IMR-90 (cell line): ENCODE measurements around the gene CD99L2. TPM values are rescaled to one million over a fixed set of nuclear protein-coding genes. Genes with fewer than 3 reads are reported as not detected.
A peak's percentile ranks its signal among the peaks of the same experiment; 100 is the strongest.

ENCODE experiments used
- ATAC-seq: fragments of 200-7000 bp; cut with Tn5 transposase; 2 replicates; pipeline ENCODE4 v1.9.1; 2020; ENCODE audit warnings: low read depth, mild to moderate bottlenecking, moderate library complexity
- BruUV-seq: library from RNA; stranded (reverse); fragments of 400-500 nt; replicated peaks from 2 replicates; lab custom pipeline; 2021; lab: Mats Ljungman, UMichigan
- CTCF ChIA-PET: fragments of 300-600 bp; formaldehyde crosslinking; extraction: SDS; loops from one replicate; lab custom pipeline; 2021; ENCODE audit warnings: antibody characterized with exemption; lab: Yijun Ruan, JAX
- POLR2A ChIA-PET: fragments of 300-600 bp; sonication (Branson Sonifier 250); formaldehyde crosslinking; loops from one replicate; lab custom pipeline; 2022; ENCODE audit warnings: antibody characterized with exemption; ENCODE audit not compliant: unreplicated experiment; lab: Charles Lee
- DNase-seq: peaks from one replicate; pipeline ENCODE4 v3.0.0; 2013
- H2AFZ ChIP-seq: replicated peaks from 2 replicates; pipeline ENCODE3; 2013; ENCODE audit warnings: low read length, mild to moderate bottlenecking; ENCODE audit not compliant: poor library complexity
- H2AK5ac ChIP-seq: 2 replicates; pipeline ENCODE4 v1.6.1; 2013; ENCODE audit warnings: low read depth, low read length, inconsistent platforms
- H2AK9ac ChIP-seq: replicated peaks from 2 replicates; pipeline ENCODE3; 2013; ENCODE audit warnings: mild to moderate bottlenecking, low read depth, low read length, moderate library complexity; ENCODE audit not compliant: poor library complexity
- H2BK120ac ChIP-seq: 2 replicates; pipeline ENCODE4 v1.6.1; 2013; ENCODE audit warnings: low read depth, low read length, inconsistent platforms
- H2BK15ac ChIP-seq: 3 replicates; pipeline ENCODE4 v1.6.1; 2013; ENCODE audit warnings: low read depth, low read length, inconsistent platforms
- H2BK20ac ChIP-seq: 2 replicates; pipeline ENCODE4 v1.6.1; 2013; ENCODE audit warnings: low read depth, mild to moderate bottlenecking, inconsistent platforms, low read length, moderate library complexity
- H2BK5ac ChIP-seq: 2 replicates; pipeline ENCODE4 v1.6.1; 2013; ENCODE audit warnings: mild to moderate bottlenecking, low read depth, low read length, inconsistent platforms; ENCODE audit not compliant: poor library complexity, severe bottlenecking
- H3K14ac ChIP-seq: replicated peaks from 2 replicates; pipeline ENCODE4 v1.6.1; 2013; ENCODE audit warnings: low read depth, low read length, inconsistent platforms
- H3K18ac ChIP-seq: 2 replicates; pipeline ENCODE4 v1.6.1; 2013; ENCODE audit warnings: low read depth, low read length, control low read depth
- H3K23ac ChIP-seq: 2 replicates; pipeline ENCODE4 v1.6.1; 2013; ENCODE audit warnings: low read depth, low read length, inconsistent platforms
- H3K27ac ChIP-seq: 2 replicates; pipeline ENCODE4 v1.5.1; 2013; ENCODE audit warnings: mild to moderate bottlenecking, control low read depth, low read length; ENCODE audit not compliant: insufficient read depth
- H3K27me3 ChIP-seq: 2 replicates; pipeline ENCODE4 v1.6.1; 2013; ENCODE audit warnings: low read length; ENCODE audit not compliant: control insufficient read depth, insufficient read depth
- H3K36me3 ChIP-seq: 2 replicates; pipeline ENCODE4 v1.6.1; 2013; ENCODE audit warnings: low read length, mixed read lengths; ENCODE audit not compliant: control insufficient read depth, insufficient read depth
- H3K4ac ChIP-seq: 2 replicates; pipeline ENCODE4 v1.6.1; 2013; ENCODE audit warnings: low read depth, low read length, inconsistent platforms
- H3K4me1 ChIP-seq: 2 replicates; pipeline ENCODE4 v1.6.1; 2013; ENCODE audit warnings: low read length, mixed read lengths; ENCODE audit not compliant: control insufficient read depth, insufficient read depth
- H3K4me2 ChIP-seq: 2 replicates; pipeline ENCODE4 v1.6.1; 2013; ENCODE audit warnings: low read depth, mild to moderate bottlenecking, control low read depth, low read length, moderate library complexity
- H3K4me3 ChIP-seq: 2 replicates; pipeline ENCODE4 v1.5.1; 2013; ENCODE audit warnings: low read depth, mild to moderate bottlenecking, control low read depth, low read length, moderate library complexity; ENCODE audit not compliant: insufficient read depth
- H3K56ac ChIP-seq: 2 replicates; pipeline ENCODE4 v1.6.1; 2013; ENCODE audit warnings: low read length, inconsistent platforms; ENCODE audit not compliant: insufficient read depth; ENCODE audit errors: extremely low read depth
- H3K79me1 ChIP-seq, 2 experiments: 2 replicates each; pipeline ENCODE4 v1.6.1; 2013; ENCODE audit warnings: low read length in 2 of 2, inconsistent platforms in 1 of 2, low read depth in 1 of 2
- H3K9ac ChIP-seq: 2 replicates; pipeline ENCODE4 v1.6.1; 2013; ENCODE audit warnings: low read depth, low read length, control low read depth
- H3K9me1 ChIP-seq: 2 replicates; pipeline ENCODE4 v1.6.1; 2013; ENCODE audit warnings: low read length, inconsistent platforms; ENCODE audit not compliant: insufficient read depth
- H3K9me3 ChIP-seq: 2 replicates; pipeline ENCODE4 v1.6.1; 2013; ENCODE audit warnings: low read length; ENCODE audit not compliant: control insufficient read depth, insufficient read depth
- H4K20me1 ChIP-seq: 2 replicates; pipeline ENCODE4 v1.6.1; 2013; ENCODE audit warnings: low read length, inconsistent platforms; ENCODE audit not compliant: insufficient read depth
- H4K5ac ChIP-seq: 2 replicates; pipeline ENCODE4 v1.6.1; 2013; ENCODE audit warnings: mild to moderate bottlenecking, low read depth, low read length, control low read depth
- H4K8ac ChIP-seq, 2 experiments: 2 replicates each; pipeline ENCODE4 v1.6.1; 2013; ENCODE audit warnings: low read depth in 2 of 2, low read length in 2 of 2, control low read depth in 1 of 2, inconsistent platforms in 1 of 2
- H4K91ac ChIP-seq: 2 replicates; pipeline ENCODE4 v1.6.1; 2013; ENCODE audit warnings: low read depth, low read length, inconsistent platforms; ENCODE audit not compliant: insufficient read depth
- BHLHE40 ChIP-seq: fragments of 150-350 bp; IDR thresholded peaks from 2 replicates; pipeline ENCODE4 v1.6.1; 2016; ENCODE audit warnings: mild to moderate bottlenecking, low read depth, low read length
- CHD1 ChIP-seq: IDR thresholded peaks from 2 replicates; pipeline ENCODE4 v1.6.1; 2012; ENCODE audit warnings: low read depth, low read length, improper control_type of control experiment
- FOS ChIP-seq: fragments of 150-350 bp; IDR thresholded peaks from 2 replicates; pipeline ENCODE4 v1.6.1; 2016; ENCODE audit warnings: low read depth, low read length
- MAFK ChIP-seq: IDR thresholded peaks from 2 replicates; pipeline ENCODE4 v1.6.1; 2012; ENCODE audit warnings: low read depth, low read length, improper control_type of control experiment
- MAZ ChIP-seq: IDR thresholded peaks from 2 replicates; pipeline ENCODE4 v1.6.1; 2012; ENCODE audit warnings: low read depth, mild to moderate bottlenecking, low read length, improper control_type of control experiment, moderate library complexity, borderline replicate concordance
- MXI1 ChIP-seq: IDR thresholded peaks from 2 replicates; pipeline ENCODE4 v1.6.1; 2012; ENCODE audit warnings: low read depth, mild to moderate bottlenecking, low read length, moderate library complexity, borderline replicate concordance
- NFE2L2 ChIP-seq: fragments of 150-350 bp; IDR thresholded peaks from 2 replicates; pipeline ENCODE4 v1.6.1; 2016; ENCODE audit warnings: low read depth, mild to moderate bottlenecking, low read length
- RAD21 ChIP-seq: IDR thresholded peaks from 2 replicates; pipeline ENCODE4 v1.6.1; 2012; ENCODE audit warnings: low read length, improper control_type of control experiment
- RCOR1 ChIP-seq: IDR thresholded peaks from 2 replicates; pipeline ENCODE4 v1.6.1; 2012; ENCODE audit warnings: mild to moderate bottlenecking, low read length, improper control_type of control experiment; ENCODE audit not compliant: insufficient replicate concordance
- RFX5 ChIP-seq: IDR thresholded peaks from 2 replicates; pipeline ENCODE4 v1.8.0; 2012; ENCODE audit warnings: low read depth, mild to moderate bottlenecking, low read length, moderate library complexity
- SMC3 ChIP-seq: fragments of 150-350 bp; IDR thresholded peaks from 2 replicates; pipeline ENCODE4 v1.6.1; 2016; ENCODE audit warnings: low read depth, mild to moderate bottlenecking, antibody characterized with exemption, low read length, moderate library complexity
- WGBS, 2 experiments: methylation state at CpG; one replicate each; pipeline versions ENCODE4 v1.1.5 to v1.1.7; 2013; ENCODE audit warnings: missing lambda C conversion rate in 2 of 2; ENCODE audit not compliant: insufficient read length in 1 of 2; ENCODE audit errors: extremely low coverage in 2 of 2; 5-methylcytosine and 5-hydroxymethylcytosine counted together
- dilution Hi-C: fragments of 300-500 bp; cut with HindIII; formaldehyde crosslinking; loops from one replicate; pipeline ENCODE4 v1.14.3; 2018; ENCODE audit warnings: low sequenced_read_pairs; ENCODE audit not compliant: unreplicated experiment
- in situ Hi-C: fragments of 300-500 bp; cut with MboI; formaldehyde crosslinking; loops from 3 replicates; pipeline ENCODE4 v1.14.3; 2019; ENCODE audit warnings: low sequenced_read_pairs, inconsistent platforms, mixed read lengths
- intact Hi-C: fragments of 100-400 bp; cut with micrococcal nuclease; formaldehyde crosslinking; loops from 2 replicates; pipeline ENCODE4 v1.10.0; 2022
- polyA plus RNA-seq, 3 experiments: library from polyadenylated mRNA; depleted of rRNA; stranded (reverse); fragments of >200 nt; gene quantifications; 2 replicates each; pipeline ENCODE4 v1.2.3, GENCODE V29; 2012; ENCODE audit warnings: low replicate concordance in 1 of 3
- total RNA-seq: library from RNA; depleted of rRNA; stranded (reverse); fragments of >200 nt; gene quantifications from 2 replicates; pipeline ENCODE4 v1.2.3, GENCODE V29; 2012
- TF ChIP-seq, protein P1 (sequence below): conservative IDR thresholded peaks from 2 replicates; pipeline ENCODE4 v1.5.1; 2012; ENCODE audit warnings: mild to moderate bottlenecking, low read depth, low read length, improper control_type of control experiment
- TF ChIP-seq, protein P2 (sequence below): fragments of 150-350 bp; IDR thresholded peaks from 2 replicates; pipeline ENCODE4 v1.6.1; 2016; ENCODE audit warnings: low read depth, mild to moderate bottlenecking, low read length, moderate library complexity, borderline replicate concordance
- TF ChIP-seq, protein P3 (sequence below): fragments of 150-350 bp; IDR thresholded peaks from 2 replicates; pipeline ENCODE4 v1.6.1; 2017; ENCODE audit warnings: mild to moderate bottlenecking, antibody characterized with exemption, low read length, low read depth

Gene CD99L2
- total and polyA plus RNA-seq, 2 of the 4 experiments (the other 2 are of a cell fraction), result 17.4 to 41.4 TPM

DNA sequence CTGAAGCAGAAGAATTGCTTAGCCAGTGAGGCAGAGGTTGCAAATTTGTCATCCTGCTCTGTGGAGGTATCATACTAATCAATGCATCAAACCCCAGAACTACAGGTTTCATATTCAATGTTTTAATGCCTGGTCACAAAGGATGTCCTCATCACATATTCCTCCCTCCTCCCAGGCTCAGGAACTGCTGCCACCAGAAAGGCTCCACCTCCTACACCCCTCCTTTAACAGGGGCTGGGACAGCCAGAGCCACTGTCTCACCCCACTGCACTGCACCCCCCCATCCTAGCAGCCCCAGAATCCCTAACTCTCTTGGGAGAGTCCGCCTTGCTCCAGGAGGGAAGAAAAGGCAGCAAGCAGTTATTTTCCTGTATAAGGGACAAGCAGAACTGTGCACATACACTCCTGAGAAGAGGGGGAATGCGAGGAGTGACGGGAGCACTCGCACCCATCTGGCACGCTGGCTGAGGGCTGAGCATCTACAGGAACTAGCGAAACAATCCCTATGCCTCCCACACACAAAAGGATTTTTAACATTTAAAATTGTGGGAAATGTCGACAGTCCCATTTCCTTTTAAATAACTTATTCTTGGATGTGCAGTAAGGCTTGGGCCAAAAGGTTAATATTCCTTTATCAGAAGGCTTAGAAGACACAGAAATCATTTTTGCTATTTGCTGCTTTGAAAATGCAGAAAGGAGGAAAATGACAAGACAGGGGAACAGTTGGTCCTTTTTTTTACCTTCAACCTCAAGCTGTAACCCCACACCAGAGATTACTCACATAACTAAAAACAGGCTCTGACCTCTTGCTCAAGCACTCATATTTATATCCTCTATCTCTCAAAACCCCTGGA lies 27.8 kb downstream of the CD99L2 start:
- H3K9me3 ChIP-seq, result no peaks in the 10 kb centered on the region
- ChIA-PET POLR2A (no interaction called here), CTCF (interaction anchor here (0.6 kb wide), 1 partner anchor 1714 kb away, joined by 3 read pairs; no protein-coding TSS in a partner anchor)
- no peak overlapping the region; the same call in 1 of the 2 replicates for H3K4me2 ChIP-seq
- DNase-seq (peak; percentile 38), ATAC-seq (peak; percentile 17; the same call in 1 of the 2 replicates)
- H4K8ac ChIP-seq, result no peak overlapping the region
- no peak overlapping the region for H2BK15ac ChIP-seq
- H2BK120ac ChIP-seq, result no peak overlapping the region
- no peak overlapping the region for H4K91ac ChIP-seq
- no peak overlapping the region for H3K18ac ChIP-seq
- H2BK20ac ChIP-seq, result no peak overlapping the region
- WGBS, 2 experiments, result no CpG with 5 or more reads among the region's 7 CpGs
- H3K4ac ChIP-seq, result no peak overlapping the region
- no peaks in the 10 kb centered on the region for H3K27me3 ChIP-seq
- no peaks in the 10 kb centered on the region for H3K36me3 ChIP-seq
- no peak overlapping the region for H2AK5ac ChIP-seq
- H3K79me1 ChIP-seq, result peaks cover 4 to 7% of the 10 kb centered on the region in 2 experiments; a peak in 2 of 4 replicates
- H2BK5ac ChIP-seq, result no peak overlapping the region
- H3K23ac ChIP-seq, result no peak overlapping the region
- no peak overlapping the region for H3K14ac ChIP-seq
- H3K9ac ChIP-seq, result no peak overlapping the region
- TF ChIP-seq, protein P1, sequence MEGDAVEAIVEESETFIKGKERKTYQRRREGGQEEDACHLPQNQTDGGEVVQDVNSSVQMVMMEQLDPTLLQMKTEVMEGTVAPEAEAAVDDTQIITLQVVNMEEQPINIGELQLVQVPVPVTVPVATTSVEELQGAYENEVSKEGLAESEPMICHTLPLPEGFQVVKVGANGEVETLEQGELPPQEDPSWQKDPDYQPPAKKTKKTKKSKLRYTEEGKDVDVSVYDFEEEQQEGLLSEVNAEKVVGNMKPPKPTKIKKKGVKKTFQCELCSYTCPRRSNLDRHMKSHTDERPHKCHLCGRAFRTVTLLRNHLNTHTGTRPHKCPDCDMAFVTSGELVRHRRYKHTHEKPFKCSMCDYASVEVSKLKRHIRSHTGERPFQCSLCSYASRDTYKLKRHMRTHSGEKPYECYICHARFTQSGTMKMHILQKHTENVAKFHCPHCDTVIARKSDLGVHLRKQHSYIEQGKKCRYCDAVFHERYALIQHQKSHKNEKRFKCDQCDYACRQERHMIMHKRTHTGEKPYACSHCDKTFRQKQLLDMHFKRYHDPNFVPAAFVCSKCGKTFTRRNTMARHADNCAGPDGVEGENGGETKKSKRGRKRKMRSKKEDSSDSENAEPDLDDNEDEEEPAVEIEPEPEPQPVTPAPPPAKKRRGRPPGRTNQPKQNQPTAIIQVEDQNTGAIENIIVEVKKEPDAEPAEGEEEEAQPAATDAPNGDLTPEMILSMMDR, result no peak
- no peak for TF ChIP-seq CHD1
- TF ChIP-seq, protein P2, sequence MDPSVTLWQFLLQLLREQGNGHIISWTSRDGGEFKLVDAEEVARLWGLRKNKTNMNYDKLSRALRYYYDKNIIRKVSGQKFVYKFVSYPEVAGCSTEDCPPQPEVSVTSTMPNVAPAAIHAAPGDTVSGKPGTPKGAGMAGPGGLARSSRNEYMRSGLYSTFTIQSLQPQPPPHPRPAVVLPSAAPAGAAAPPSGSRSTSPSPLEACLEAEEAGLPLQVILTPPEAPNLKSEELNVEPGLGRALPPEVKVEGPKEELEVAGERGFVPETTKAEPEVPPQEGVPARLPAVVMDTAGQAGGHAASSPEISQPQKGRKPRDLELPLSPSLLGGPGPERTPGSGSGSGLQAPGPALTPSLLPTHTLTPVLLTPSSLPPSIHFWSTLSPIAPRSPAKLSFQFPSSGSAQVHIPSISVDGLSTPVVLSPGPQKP, result no peak
- no peak for TF ChIP-seq RCOR1
- TF ChIP-seq BHLHE40, result no peak
- no peak for TF ChIP-seq MXI1
- TF ChIP-seq NFE2L2, result no peak
- TF ChIP-seq, protein P3, sequence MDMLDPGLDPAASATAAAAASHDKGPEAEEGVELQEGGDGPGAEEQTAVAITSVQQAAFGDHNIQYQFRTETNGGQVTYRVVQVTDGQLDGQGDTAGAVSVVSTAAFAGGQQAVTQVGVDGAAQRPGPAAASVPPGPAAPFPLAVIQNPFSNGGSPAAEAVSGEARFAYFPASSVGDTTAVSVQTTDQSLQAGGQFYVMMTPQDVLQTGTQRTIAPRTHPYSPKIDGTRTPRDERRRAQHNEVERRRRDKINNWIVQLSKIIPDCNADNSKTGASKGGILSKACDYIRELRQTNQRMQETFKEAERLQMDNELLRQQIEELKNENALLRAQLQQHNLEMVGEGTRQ, result no peak
- no peak for TF ChIP-seq SMC3
- TF ChIP-seq RFX5, result no peak
- TF ChIP-seq RAD21, result no peak
- no peak for TF ChIP-seq MAFK
- no peak for TF ChIP-seq FOS
- TF ChIP-seq MAZ, result no peak
- dilution Hi-C loops (no loop called here), in situ Hi-C loops (no loop called here), intact Hi-C loops (no loop called here)
- no peak overlapping the region for H4K5ac ChIP-seq
- H3K4me3 ChIP-seq, result no peak overlapping the region
- no peak overlapping the region for H3K56ac ChIP-seq
- no peak overlapping the region for H3K27ac ChIP-seq
- peaks cover 7% of the 10 kb centered on the region; the same call in 1 of the 2 replicates for H3K4me1 ChIP-seq
- no peak overlapping the region for H2AFZ ChIP-seq
- 0 out of 2 replicates have a peak, but pooled peaks cover 4% of the 10 kb centered on the region for H4K20me1 ChIP-seq
- no TSS peak for BruUV-seq
- H2AK9ac ChIP-seq, result peak overlapping the region; percentile 37
- no peaks in the 10 kb centered on the region; the same call in 1 of the 2 replicates for H3K9me1 ChIP-seq
